ENCODE data around the gene LMO1.

Gene LMO1

DNA sequence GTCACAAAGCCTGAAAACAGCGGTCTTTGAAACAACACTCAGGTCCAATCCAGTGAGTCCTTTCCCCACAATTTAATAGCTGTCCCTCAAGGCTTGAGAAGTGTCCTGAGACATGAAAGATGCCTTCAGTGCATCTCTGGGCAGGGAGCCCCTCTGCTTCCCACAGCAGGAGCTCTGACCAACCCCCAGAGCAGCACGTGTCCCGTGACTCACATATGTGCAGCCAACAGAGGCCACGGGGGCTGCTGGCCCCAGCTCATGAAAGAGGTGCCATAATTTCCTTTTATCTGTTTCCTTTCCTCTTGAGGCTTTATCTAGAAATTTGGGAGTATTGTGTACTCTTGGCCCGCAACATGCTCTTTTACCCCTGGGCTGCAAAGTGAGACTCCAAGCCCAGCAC lies 33.2 kb upstream of the LMO1 start:
- Histone ChIP-seq H3K4me1 (ENCODE audit: control insufficient read depth, insufficient read depth, low read length) (no peaks in the 10 kb centered on the region; the same call in 1 of the 2 replicates), H3K27ac (ENCODE audit: low read length) (no peak overlapping the region), H3K36me3 (ENCODE audit: control insufficient read depth, insufficient read depth, low read length) (no peaks in the 10 kb centered on the region), H3K9me3 (ENCODE audit: control insufficient read depth, insufficient read depth, low read length) (no peaks in the 10 kb centered on the region), H3K4me3 (ENCODE audit: low read length) (no peak overlapping the region), H3K27me3 (ENCODE audit: control insufficient read depth, insufficient read depth, low read length) (no peaks in the 10 kb centered on the region; the same call in 1 of the 2 replicates)
- DNase-seq (ENCODE audit: low read depth, low spot score), result no peak
- WGBS (ENCODE audit: insufficient coverage, insufficient read length), result no CpG with 5 or more reads among the region's 5 CpGs

DNA sequence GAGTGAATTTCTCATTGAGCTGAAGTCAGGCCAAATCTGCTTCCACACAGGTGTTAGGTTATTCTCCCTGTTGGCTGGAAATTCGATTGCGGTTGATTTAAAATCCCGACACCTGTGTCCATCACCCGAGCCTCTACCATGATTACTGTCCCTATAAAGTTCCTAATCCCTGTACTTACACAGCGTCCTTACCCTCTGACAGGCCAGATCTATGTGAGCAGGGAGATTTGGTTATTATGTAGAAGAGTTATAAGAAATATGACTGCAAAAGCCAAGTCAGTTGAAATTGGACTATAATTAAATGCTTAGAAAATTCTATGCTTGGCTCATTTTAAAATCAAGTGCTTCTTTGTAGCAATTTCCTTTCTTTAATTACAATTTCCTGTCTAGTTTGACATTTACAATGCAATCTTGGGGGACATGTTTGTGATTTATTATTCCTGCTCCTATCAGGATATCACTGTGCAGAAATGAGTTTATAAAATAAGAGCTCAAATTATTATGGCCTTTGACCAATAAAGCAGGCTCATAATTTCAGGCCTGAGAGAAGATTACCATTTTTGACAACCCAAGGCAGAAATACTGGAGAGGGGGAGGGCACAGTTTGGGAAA lies 32.5 kb upstream of the LMO1 start:
- DNase-seq (ENCODE audit: low read depth, low spot score), result no peak
- H3K4me3 ChIP-seq (ENCODE audit: low read length), result no peak overlapping the region
- H3K36me3 ChIP-seq (ENCODE audit: control insufficient read depth, insufficient read depth, low read length), result no peaks in the 10 kb centered on the region
- H3K27ac ChIP-seq (ENCODE audit: low read length), result no peak overlapping the region
- no peaks in the 10 kb centered on the region; the same call in 1 of the 2 replicates for H3K4me1 ChIP-seq (ENCODE audit: control insufficient read depth, insufficient read depth, low read length)
- no peaks in the 10 kb centered on the region; the same call in 1 of the 2 replicates for H3K27me3 ChIP-seq (ENCODE audit: control insufficient read depth, insufficient read depth, low read length)
- WGBS (ENCODE audit: insufficient coverage, insufficient read length), result no CpG with 5 or more reads among the region's 5 CpGs
- H3K9me3 ChIP-seq (ENCODE audit: control insufficient read depth, insufficient read depth, low read length), result no peaks in the 10 kb centered on the region

DNA sequence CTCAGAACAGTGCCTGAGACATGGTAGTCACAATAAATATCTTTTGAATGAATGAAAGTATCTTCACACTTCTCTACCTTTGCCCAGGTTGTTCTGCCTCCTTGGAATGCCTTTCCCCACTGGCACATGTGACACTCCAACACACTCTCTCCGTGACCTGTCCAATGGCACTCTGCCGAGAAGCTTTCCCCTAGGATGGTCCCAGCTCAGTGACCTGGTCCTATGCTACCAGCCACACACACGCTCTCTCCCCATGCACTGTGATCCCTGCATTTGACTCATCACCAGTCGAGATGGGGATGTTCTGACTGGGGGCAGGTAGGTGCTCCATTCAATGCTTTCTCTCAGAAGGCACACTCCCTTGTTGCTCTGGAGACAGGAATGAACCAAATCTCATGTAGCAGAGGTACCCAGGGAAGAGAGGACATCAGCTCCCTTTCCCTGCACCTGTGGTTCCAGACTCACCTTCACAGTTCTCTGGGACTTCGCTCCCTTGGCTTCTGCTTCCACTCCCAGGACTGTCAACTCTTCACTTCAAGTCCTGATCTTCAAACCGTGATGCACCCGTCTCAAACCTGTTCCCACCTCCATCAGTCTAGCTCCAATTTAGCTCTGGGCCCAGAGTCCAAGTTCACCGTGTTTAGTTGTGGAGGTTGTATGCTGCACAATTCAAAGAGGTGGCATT lies 30.7 kb upstream of the LMO1 start:
- Histone ChIP-seq H3K27me3 (ENCODE audit: control insufficient read depth, insufficient read depth, low read length) (no peaks in the 10 kb centered on the region; the same call in 1 of the 2 replicates), H3K27ac (ENCODE audit: low read length) (no peak overlapping the region), H3K9me3 (ENCODE audit: control insufficient read depth, insufficient read depth, low read length) (no peaks in the 10 kb centered on the region), H3K4me1 (ENCODE audit: control insufficient read depth, insufficient read depth, low read length) (no peaks in the 10 kb centered on the region; the same call in 1 of the 2 replicates), H3K36me3 (ENCODE audit: control insufficient read depth, insufficient read depth, low read length) (no peaks in the 10 kb centered on the region), H3K4me3 (ENCODE audit: low read length) (no peak overlapping the region)
- DNase-seq (ENCODE audit: low read depth, low spot score), result no peak
- WGBS (ENCODE audit: insufficient coverage, insufficient read length), result no CpG with 5 or more reads among the region's 8 CpGs

DNA sequence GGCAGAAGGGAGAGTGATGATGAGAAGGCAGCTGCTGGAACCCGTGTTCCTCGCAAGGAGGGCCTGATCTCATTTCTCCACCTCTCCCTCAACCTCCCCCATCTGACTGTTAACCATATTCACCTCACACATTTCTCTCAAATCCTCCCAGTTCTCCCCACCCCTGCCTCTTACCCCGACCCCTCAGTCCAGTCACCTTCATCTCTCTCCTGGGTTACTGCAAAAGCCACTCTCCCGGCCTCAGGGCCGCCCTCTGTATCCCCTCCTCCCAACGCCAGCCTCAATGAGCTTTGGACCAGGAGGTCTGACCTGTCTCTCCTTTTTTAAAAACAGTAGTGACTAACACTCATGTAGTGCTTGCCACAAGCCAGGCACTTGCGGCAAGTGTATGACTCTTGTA lies 29.5 kb upstream of the LMO1 start:
- no peaks in the 10 kb centered on the region for H3K36me3 ChIP-seq (ENCODE audit: control insufficient read depth, insufficient read depth, low read length)
- no peak for DNase-seq (ENCODE audit: low read depth, low spot score)
- no peaks in the 10 kb centered on the region; the same call in 1 of the 2 replicates for H3K27me3 ChIP-seq (ENCODE audit: control insufficient read depth, insufficient read depth, low read length)
- no peak overlapping the region for H3K4me3 ChIP-seq (ENCODE audit: low read length)
- WGBS (ENCODE audit: insufficient coverage, insufficient read length), result no CpG with 5 or more reads among the region's 7 CpGs
- H3K4me1 ChIP-seq (ENCODE audit: control insufficient read depth, insufficient read depth, low read length), result no peaks in the 10 kb centered on the region; the same call in 1 of the 2 replicates
- no peaks in the 10 kb centered on the region for H3K9me3 ChIP-seq (ENCODE audit: control insufficient read depth, insufficient read depth, low read length)
- no peak overlapping the region for H3K27ac ChIP-seq (ENCODE audit: low read length)

DNA sequence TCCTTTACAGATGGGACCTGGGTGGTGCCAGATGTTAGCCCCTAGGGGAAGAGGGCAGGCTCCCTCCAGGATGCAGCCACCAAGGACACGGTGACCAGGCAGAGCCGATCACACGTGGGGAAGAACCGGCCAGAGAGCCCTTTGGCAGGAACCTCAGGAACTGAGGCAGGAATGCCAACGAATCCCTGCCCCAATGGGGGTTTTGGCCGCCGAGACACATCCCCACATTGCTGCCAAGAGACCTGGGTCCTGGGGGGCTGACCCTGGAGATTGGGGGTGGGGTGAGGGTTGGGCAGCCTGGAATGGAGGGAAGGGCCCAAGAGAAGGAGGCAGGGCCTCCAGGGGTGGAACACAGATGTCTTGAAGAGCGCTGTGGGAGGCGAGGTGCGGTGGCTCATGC lies 28.7 kb upstream of the LMO1 start:
- Histone ChIP-seq H3K4me3 (ENCODE audit: low read length) (no peak overlapping the region), H3K9me3 (ENCODE audit: control insufficient read depth, insufficient read depth, low read length) (no peaks in the 10 kb centered on the region), H3K36me3 (ENCODE audit: control insufficient read depth, insufficient read depth, low read length) (no peaks in the 10 kb centered on the region), H3K4me1 (ENCODE audit: control insufficient read depth, insufficient read depth, low read length) (no peaks in the 10 kb centered on the region; the same call in 1 of the 2 replicates), H3K27ac (ENCODE audit: low read length) (no peak overlapping the region), H3K27me3 (ENCODE audit: control insufficient read depth, insufficient read depth, low read length) (no peaks in the 10 kb centered on the region; the same call in 1 of the 2 replicates)
- no peak for DNase-seq (ENCODE audit: low read depth, low spot score)
- no CpG with 5 or more reads among the region's 10 CpGs for WGBS (ENCODE audit: insufficient coverage, insufficient read length)

DNA sequence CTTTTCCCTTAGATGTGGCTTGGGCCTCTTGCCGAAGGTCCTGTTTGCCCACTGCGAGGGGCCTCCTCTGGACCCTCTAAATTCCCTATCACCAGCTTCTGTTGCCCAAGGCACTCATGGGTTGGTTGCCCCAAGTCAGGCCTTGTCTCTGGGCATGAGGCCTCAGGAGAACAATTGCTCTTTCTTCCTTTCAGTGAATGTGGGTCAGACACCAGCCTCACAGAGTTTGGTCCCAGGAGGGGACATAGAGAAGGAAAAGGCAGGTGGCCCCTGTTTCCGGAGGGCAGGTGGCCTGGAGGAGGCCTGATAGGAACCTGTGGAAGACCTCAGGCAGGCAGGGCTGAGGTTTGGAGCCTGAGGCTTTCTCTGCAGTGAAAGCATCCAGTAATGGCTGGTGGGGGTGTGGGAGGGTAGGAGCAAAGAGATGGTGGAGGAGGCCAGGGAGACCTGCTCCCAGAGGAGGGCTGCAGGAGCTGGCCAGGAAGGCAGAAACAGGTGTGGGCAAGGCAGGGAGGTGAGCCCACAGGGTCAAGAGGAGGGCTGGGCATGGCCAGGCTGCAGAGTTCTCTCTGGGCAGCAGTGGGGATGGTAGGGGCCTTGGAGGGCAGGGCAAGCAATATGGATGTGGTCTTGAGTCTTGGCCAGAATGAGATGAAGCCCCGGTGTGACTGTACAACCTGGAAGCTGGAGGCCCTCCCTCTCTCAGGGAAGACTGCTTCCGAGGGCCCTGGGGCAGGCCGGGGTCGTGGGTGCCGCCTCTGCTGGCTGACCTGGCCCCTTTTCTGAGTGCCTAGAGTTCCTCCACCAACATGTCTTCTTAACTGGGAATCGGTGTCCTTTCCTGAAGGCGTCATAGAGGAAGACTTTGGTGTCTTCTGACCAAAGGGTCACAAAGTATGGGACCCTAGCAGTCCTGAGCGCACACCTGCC lies 28.0 kb upstream of the LMO1 start:
- WGBS (ENCODE audit: insufficient coverage, insufficient read length), result no CpG with 5 or more reads among the region's 11 CpGs
- DNase-seq (ENCODE audit: low read depth, low spot score), result no peak
- no peaks in the 10 kb centered on the region for H3K36me3 ChIP-seq (ENCODE audit: control insufficient read depth, insufficient read depth, low read length)
- H3K4me3 ChIP-seq (ENCODE audit: low read length), result no peak overlapping the region
- H3K4me1 ChIP-seq (ENCODE audit: control insufficient read depth, insufficient read depth, low read length), result no peaks in the 10 kb centered on the region; the same call in 1 of the 2 replicates
- no peaks in the 10 kb centered on the region for H3K9me3 ChIP-seq (ENCODE audit: control insufficient read depth, insufficient read depth, low read length)
- H3K27ac ChIP-seq (ENCODE audit: low read length), result no peak overlapping the region
- no peaks in the 10 kb centered on the region; the same call in 1 of the 2 replicates for H3K27me3 ChIP-seq (ENCODE audit: control insufficient read depth, insufficient read depth, low read length)

DNA sequence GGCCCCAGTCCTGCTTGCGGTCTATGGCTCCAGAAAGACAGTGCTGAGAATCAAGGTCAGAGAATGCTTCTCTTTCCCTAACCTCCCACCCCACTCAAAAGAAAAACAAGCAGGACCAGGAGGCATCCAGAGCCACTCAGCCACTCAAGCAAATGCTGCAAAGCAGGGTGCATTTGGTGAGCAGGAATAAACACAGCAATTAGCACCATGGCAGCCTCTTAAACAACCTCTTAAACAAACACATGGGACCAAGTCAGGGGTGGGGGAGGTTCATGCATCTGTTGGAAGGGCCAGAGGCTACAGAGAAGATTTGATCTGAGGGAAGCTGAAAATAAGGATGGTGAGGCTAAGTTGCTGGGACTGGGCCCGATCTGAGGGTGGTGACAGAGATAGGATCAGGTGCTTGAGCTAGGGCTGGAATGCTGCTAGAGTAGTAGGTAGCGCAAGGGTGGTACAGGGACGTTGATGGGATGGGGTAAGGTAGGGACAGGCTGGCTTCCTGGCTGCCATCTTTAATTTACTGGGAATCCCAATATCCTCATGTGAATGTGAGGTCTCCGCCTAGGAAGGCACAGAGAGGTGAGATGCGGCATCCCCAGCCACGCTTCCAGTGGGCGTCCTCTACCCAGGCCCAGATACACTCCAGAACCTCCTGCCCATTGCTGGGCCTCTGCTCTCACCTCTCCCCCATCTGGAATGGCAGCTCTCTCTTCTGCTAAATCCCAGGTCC lies 26.6 kb upstream of the LMO1 start:
- H3K4me1 ChIP-seq (ENCODE audit: control insufficient read depth, insufficient read depth, low read length), result no peaks in the 10 kb centered on the region
- no peaks in the 10 kb centered on the region for H3K36me3 ChIP-seq (ENCODE audit: control insufficient read depth, insufficient read depth, low read length)
- no peak for DNase-seq (ENCODE audit: low read depth, low spot score)
- no CpG with 5 or more reads among the region's 8 CpGs for WGBS (ENCODE audit: insufficient coverage, insufficient read length)
- H3K4me3 ChIP-seq (ENCODE audit: low read length), result no peak overlapping the region
- H3K27me3 ChIP-seq (ENCODE audit: control insufficient read depth, insufficient read depth, low read length), result no peaks in the 10 kb centered on the region
- no peak overlapping the region for H3K27ac ChIP-seq (ENCODE audit: low read length)
- no peaks in the 10 kb centered on the region for H3K9me3 ChIP-seq (ENCODE audit: control insufficient read depth, insufficient read depth, low read length)

DNA sequence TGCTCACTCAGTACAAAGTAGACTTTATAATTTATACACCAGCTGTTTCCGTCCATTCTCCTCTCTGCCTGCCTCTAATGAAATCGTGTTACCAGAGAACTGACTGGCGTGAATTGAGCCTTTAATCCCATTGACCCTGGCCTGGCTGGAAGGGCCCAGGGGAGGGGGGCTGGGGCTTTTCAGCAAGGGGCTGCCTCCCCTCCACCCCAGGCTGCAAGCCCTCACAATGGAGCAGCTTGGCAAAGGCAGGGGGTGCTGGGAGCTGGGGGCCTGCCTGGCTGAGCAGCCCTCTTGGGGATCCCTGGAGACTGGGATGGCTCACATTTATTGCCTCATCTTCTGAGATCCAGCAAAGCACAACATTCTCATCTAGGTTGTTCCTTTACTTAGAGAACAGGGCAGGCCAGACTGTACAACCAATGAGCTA lies 25.8 kb upstream of the LMO1 start:
- DNase-seq (ENCODE audit: low read depth, low spot score), result no peak
- WGBS (ENCODE audit: insufficient coverage, insufficient read length), result no CpG with 5 or more reads among the region's 3 CpGs
- Histone ChIP-seq H3K4me1 (ENCODE audit: control insufficient read depth, insufficient read depth, low read length) (no peaks in the 10 kb centered on the region), H3K4me3 (ENCODE audit: low read length) (no peak overlapping the region), H3K27me3 (ENCODE audit: control insufficient read depth, insufficient read depth, low read length) (no peaks in the 10 kb centered on the region), H3K36me3 (ENCODE audit: control insufficient read depth, insufficient read depth, low read length) (no peaks in the 10 kb centered on the region), H3K9me3 (ENCODE audit: control insufficient read depth, insufficient read depth, low read length) (no peaks in the 10 kb centered on the region), H3K27ac (ENCODE audit: low read length) (no peak overlapping the region)

DNA sequence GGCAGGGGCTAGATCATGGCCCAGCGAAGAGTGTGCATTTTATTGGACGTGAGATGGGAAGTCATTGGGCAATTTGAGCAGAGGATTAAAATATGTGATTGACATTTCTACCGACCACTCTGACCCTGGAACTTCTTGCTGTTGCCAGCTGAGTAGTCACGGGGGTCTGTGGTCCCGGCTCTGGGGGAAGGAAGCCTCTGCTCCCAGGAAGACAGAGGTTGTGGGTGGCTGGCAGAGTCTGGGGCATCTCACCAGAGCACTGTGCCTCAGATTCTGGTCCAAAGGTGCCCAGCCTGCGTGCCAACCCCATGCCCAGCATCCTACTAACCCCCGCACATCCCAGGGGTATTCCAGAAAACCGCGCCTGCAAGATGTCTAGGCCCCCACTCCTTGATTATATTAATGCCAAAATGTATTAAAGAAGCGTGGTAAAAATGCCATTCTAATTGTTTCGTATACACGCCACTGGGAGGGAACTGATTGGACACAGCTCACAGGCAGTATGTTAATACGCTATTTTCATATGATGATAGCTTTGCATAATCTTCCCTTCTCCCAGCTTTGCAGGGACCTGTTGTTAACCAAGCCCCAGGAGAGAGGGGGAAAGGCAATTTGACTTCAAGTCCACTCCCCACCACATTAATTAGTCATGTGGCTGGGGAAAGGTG lies 25.3 kb upstream of the LMO1 start:
- whole genome bisulfite sequencing (ENCODE audit: insufficient coverage, insufficient read length), result no CpG with 5 or more reads among the region's 13 CpGs
- Histone ChIP-seq H3K4me3 (ENCODE audit: low read length) (no peak overlapping the region), H3K27me3 (ENCODE audit: control insufficient read depth, insufficient read depth, low read length) (no peaks in the 10 kb centered on the region), H3K4me1 (ENCODE audit: control insufficient read depth, insufficient read depth, low read length) (peaks cover under 1% of the 10 kb centered on the region; the same call in 1 of the 2 replicates), H3K36me3 (ENCODE audit: control insufficient read depth, insufficient read depth, low read length) (no peaks in the 10 kb centered on the region), H3K27ac (ENCODE audit: low read length) (no peak overlapping the region), H3K9me3 (ENCODE audit: control insufficient read depth, insufficient read depth, low read length) (no peaks in the 10 kb centered on the region)
- DNase-seq (ENCODE audit: low read depth, low spot score), result no peak
